Ovary (tissue), 9 donors: ENCODE measurements around the gene DMRTB1. TPM values are rescaled to one million over a fixed set of nuclear protein-coding genes. Genes with fewer than 3 reads are reported as not detected.

Experiments
- DNase-seq, 5 donors: peaks; one replicate each; pipeline ENCODE4 v3.0.0-alpha.2; 2019 to 2020
- H3K27ac ChIP-seq, 2 donors: fragments of 200-600 bp; one replicate each; pipeline versions ENCODE4 v1.5.1 to v1.8.0; 2019 to 2022
- H3K27me3 ChIP-seq: fragments of 200-600 bp; one replicate; pipeline ENCODE4 v1.8.0; 2022
- H3K36me3 ChIP-seq: fragments of 200-600 bp; sonication (generic); one replicate; pipeline ENCODE4 v1.5.1; 2019
- H3K4me1 ChIP-seq: one replicate; pipeline ENCODE4 v1.8.1; 2013; ENCODE audit warnings: mild to moderate bottlenecking, moderate library complexity; ENCODE audit not compliant: insufficient read depth
- H3K4me3 ChIP-seq: fragments of 200-600 bp; sonication (generic); one replicate; pipeline ENCODE4 v1.5.1; 2017
- H3K9me3 ChIP-seq, 2 donors: fragments of 200-600 bp in 1 of 2; sonication (generic) in 1 of 2; one replicate each; pipeline versions ENCODE4 v1.5.1 to v1.8.1; 2013 to 2019; ENCODE audit warnings: mild to moderate bottlenecking in 1 of 2, moderate library complexity in 1 of 2
- EP300 ChIP-seq: sonication (generic); formaldehyde crosslinking; IDR thresholded peaks from one replicate; pipeline ENCODE4 v1.6.1; 2017; ENCODE audit warnings: antibody characterized with exemption
- POLR2A ChIP-seq: fragments of 450-650 bp; IDR thresholded peaks from one replicate; pipeline ENCODE4 v1.6.1; 2017; ENCODE audit warnings: antibody characterized with exemption, mild to moderate bottlenecking, moderate library complexity
- WGBS, 3 donors: extraction: QIAGEN DNeasy Blood & Tissue Kit in 1 of 3; methylation state at CpG; one replicate each; pipeline versions ENCODE4 v1.1.5 to v1.1.7; 2013 to 2017; 5-methylcytosine and 5-hydroxymethylcytosine counted together
- intact Hi-C, 4 donors: fragments of 100-400 bp; cut with DNase I; formaldehyde crosslinking; loops; one replicate each; pipeline versions ENCODE4 v1.11.0 to v1.15.1; 2022 to 2023
- polyA plus RNA-seq, 2 donors: library from polyadenylated mRNA; stranded (reverse); fragments of 200-250 nt in 1 of 2; fragments of 350-450 nt in 1 of 2; fragmentation: Illumina TruSeq in 1 of 2; extraction: RNeasy Lipid Tissue Mini Kit (QIAGEN cat#74804) in 1 of 2; gene quantifications; one replicate each; pipeline ENCODE4 v1.2.3, GENCODE V29; 2013 to 2014
- total RNA-seq, 7 donors: library from RNA; depleted of rRNA in 2 of 7; stranded (reverse); fragments of >200 nt in 2 of 7; fragmentation: NEBNext Ultra II Directional in 3 of 7; extraction: Animal tissue kit (Norgen Biotek cat#: 25700) in 3 of 7; gene quantifications; one replicate each; pipeline versions ENCODE4 v1.1.0 to v1.2.4, GENCODE V29; 2016 to 2023
- TF ChIP-seq, protein P1 (sequence below), 3 donors: fragments of 450-650 bp in 2 of 3; fragments of 200-600 bp in 1 of 3; IDR thresholded peaks; one replicate each; pipeline versions ENCODE4 v1.5.1 to v1.8.0; 2016 to 2022; ENCODE audit warnings: antibody characterized with exemption in 3 of 3, mild to moderate bottlenecking in 1 of 3
- donor health status: DM: no; HTN: no; CAD: no; lungs with moderate emphysema.
- donor health status: DM: no; HTN: no; CAD: no.
- donor health status: Bipolar disorder and iron deficiency.
- donor health status: DM: yes; HTN: yes; CAD: no.
- donor health status: DM: no; HTN: no; CAD: no.
- donor health status: DM: yes; HTN: yes; CAD: no.

Gene DMRTB1
- total and polyA plus RNA-seq, 9 donors = 0.06 TPM; not detected in 8

DNA sequence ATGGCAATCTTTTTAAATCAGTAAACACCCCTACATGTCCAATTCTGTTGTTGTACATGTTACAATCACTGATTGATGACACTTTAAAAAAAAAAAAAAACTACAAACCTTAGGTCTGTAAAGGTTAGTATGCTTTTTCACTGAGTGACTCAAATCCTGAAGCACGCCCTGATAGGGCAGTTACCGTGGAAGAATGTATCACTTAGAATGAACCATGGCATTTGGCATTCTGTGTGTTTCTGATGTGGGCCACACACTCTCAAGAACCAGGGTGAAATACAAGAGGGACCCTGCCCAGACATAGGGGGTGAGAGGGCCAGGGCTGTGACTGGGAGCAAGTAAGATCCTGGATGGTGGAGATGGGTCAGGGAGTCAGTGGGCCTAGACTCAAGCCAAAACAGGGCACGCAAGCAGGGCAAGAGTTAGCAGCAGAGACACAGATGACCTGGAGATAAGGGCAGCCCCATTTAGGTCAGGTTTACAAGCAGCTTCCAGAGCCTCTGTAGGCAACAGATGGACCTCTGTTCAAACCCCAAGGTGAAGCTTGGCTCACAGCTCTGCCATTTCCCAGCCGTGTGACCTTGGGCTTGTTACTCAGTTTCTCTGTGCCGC lies 47.6 kb upstream of the DMRTB1 start:
- no peak overlapping the region for H3K27ac ChIP-seq
- WGBS, 3 donors = 71 to 81% (median 79%) methylated on average over 5 of the region's 5 CpGs
- no peaks in the 10 kb centered on the region for H3K9me3 ChIP-seq
- intact Hi-C loops = no loop called here
- H3K4me3 ChIP-seq = no peak overlapping the region
- DNase-seq = no peak
- no peaks in the 10 kb centered on the region for H3K4me1 ChIP-seq
- no peaks in the 10 kb centered on the region for H3K36me3 ChIP-seq
- no peak for TF ChIP-seq POLR2A
- TF ChIP-seq, protein P1, sequence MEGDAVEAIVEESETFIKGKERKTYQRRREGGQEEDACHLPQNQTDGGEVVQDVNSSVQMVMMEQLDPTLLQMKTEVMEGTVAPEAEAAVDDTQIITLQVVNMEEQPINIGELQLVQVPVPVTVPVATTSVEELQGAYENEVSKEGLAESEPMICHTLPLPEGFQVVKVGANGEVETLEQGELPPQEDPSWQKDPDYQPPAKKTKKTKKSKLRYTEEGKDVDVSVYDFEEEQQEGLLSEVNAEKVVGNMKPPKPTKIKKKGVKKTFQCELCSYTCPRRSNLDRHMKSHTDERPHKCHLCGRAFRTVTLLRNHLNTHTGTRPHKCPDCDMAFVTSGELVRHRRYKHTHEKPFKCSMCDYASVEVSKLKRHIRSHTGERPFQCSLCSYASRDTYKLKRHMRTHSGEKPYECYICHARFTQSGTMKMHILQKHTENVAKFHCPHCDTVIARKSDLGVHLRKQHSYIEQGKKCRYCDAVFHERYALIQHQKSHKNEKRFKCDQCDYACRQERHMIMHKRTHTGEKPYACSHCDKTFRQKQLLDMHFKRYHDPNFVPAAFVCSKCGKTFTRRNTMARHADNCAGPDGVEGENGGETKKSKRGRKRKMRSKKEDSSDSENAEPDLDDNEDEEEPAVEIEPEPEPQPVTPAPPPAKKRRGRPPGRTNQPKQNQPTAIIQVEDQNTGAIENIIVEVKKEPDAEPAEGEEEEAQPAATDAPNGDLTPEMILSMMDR (IDR thresholded peaks at IDR 0.05) = no peak
- no peak for TF ChIP-seq EP300
- no peaks in the 10 kb centered on the region for H3K27me3 ChIP-seq

DNA sequence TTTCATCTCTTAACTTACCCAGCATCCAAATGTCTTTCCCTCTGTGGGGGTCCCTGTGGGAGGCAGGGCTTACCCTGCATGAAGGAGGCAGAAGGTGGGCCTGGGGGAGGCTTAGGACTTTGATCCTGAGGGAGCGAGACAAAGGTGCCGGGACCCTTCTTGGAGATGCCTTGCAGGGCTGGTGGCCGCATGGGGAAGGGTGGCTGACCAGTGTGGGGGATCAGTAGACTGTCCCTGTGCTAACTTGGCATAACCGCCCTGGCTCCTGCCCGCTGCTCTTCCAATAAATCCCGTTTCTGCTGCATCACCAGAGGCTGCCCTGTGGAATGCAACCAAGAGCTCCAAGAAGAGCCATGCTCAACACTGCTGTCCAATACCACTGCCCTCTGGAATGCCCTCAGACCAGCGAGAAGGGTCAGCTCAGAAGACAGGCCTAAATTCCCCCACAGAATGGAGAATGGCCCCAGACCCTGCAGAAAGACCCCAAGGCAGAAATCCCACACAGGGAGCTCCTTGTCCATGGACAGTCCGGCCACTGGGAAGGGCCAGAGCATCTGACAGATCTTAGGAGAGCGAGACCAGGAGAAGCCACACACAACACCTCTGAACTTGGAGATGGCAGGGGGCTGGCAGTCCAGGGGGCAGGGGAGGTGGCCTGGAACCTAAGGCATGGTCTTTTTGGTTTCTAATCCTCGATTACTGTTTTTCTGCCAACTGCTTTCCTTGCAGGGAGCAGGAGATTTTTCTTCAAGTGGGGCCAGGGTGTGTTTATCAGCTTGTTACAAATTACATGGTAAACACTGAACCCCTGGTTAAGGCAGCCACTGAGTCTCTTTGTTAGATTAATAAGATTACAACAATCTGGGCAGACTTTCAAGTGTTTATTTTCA lies 46.7 kb upstream of the DMRTB1 start:
- intact Hi-C loops = no loop called here
- DNase-seq = no peak
- H3K4me3 ChIP-seq = no peak overlapping the region
- 86 to 89% (median 87%) methylated on average over 10 of the region's 10 CpGs for WGBS, 3 donors
- TF ChIP-seq EP300 (no peak), POLR2A (no peak)
- TF ChIP-seq, protein P1 (IDR thresholded peaks at IDR 0.05) = no peak
- no peaks in the 10 kb centered on the region for H3K4me1 ChIP-seq
- no peaks in the 10 kb centered on the region for H3K27me3 ChIP-seq
- no peak overlapping the region for H3K27ac ChIP-seq
- H3K9me3 ChIP-seq = no peaks in the 10 kb centered on the region
- no peaks in the 10 kb centered on the region for H3K36me3 ChIP-seq

DNA sequence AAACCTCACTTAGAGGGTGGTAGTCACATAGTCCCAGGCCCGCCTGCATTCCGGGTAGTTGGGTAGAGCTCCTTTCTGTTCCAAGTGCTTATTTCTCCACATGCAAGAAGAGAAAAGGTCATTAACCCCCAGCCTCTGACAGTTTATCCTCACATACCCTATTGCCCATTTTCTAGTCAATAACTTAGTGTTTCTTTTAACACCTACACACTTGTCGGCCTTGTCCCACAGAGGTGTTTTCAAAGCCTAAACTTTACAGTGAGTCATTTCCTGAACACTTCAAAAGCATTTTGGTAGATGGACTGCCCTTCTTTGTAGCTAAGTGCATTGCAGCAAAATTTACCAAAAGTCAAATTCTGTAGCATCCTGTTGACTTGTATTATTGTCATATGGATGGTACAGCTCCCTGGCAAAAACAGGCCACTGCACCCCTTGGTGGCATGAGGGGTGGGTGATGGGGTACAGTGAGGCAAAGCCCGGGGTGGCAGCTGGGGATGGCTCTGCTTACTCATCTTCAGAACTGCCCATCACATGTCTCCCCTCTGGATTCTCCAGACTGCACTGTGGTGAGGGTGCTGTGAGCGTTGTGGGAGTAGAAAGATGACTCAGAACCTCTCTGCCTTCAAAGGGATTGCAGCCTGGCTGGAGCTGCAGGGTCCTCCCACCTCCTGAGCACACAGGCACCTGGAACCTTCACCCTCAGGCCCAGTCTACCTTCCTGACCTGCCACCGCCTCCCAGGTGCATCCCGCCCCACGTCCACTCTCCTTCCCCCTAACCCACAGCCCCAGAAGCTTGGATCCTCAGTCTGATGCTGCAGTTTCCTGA lies 45.8 kb upstream of the DMRTB1 start:
- Histone ChIP-seq H3K4me1 (no peaks in the 10 kb centered on the region), H3K27ac (no peak overlapping the region), H3K27me3 (no peaks in the 10 kb centered on the region), H3K4me3 (no peak overlapping the region), H3K36me3 (no peaks in the 10 kb centered on the region), H3K9me3 (no peaks in the 10 kb centered on the region)
- TF ChIP-seq EP300 (no peak), POLR2A (no peak)
- intact Hi-C loops = no loop called here
- DNase-seq = no peak
- 74 to 79% (median 76%) methylated on average over 8 of the region's 8 CpGs for WGBS, 3 donors

DNA sequence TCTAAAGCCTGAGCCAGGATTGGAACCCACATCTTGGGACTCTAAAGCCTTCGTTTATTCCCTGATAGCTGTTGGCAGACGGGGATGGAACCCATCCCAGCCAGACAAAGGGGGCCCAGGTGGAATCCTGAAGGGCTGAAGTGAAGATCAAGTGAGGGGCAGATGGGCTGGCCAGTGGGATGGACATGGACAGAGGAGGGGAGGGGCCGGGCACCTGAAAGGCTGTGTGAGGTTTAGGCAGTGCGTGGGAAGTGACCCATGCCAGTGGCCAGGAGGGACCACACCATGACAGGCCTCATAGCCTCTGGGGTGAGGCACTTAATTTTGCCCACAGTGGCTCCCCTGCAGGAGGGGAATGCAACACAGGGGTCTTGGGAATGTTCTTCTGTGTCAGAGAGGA lies 44.6 kb upstream of the DMRTB1 start:
- WGBS, 3 donors = 84 to 88% (median 85%) methylated on average over 4 of the region's 4 CpGs

More for the DNA sequence above, 44.6 kb upstream of the DMRTB1 start:
- H3K27me3 ChIP-seq = no peaks in the 10 kb centered on the region
- no peaks in the 10 kb centered on the region for H3K36me3 ChIP-seq
- H3K4me1 ChIP-seq = no peaks in the 10 kb centered on the region
- no peak for DNase-seq
- intact Hi-C loops = no loop called here
- H3K27ac ChIP-seq = no peak overlapping the region
- no peak overlapping the region for H3K4me3 ChIP-seq
- TF ChIP-seq POLR2A (no peak), EP300 (no peak)
- TF ChIP-seq, protein P1 (IDR thresholded peaks at IDR 0.05) = no peak
- H3K9me3 ChIP-seq = no peaks in the 10 kb centered on the region
